ENCODE data around the gene PCMTD2. TPM values are rescaled to one million over a fixed set of nuclear protein-coding genes. Genes with fewer than 3 reads are reported as not detected.

Gene PCMTD2
- total and polyA plus RNA-seq, 2 of the 8 experiments (the other 6 are each of a cell fraction or from before 2014, with no cell fraction given), result 21.4 to 55.1 TPM

DNA sequence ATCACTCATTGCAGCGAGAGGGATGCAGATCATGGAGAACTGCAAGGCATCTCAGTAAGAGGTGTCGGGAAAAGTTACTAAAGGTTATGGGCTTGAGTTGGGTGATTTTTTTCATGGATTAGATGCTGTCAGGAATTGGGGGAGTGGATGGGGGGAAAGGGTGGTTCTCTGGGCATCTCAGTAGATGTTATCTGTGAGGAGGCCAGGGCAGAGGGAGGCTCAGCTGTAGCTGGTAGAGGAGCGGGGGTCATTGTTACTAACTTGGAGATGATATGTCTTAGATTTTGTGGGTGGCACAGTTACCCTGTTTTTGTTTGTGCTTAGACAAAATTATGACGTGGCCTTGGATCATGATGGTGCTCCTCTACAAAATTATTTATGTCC is 2.6 kb upstream of the PCMTD2 start (continued):
- TF ChIP-seq HDAC6 (IDR thresholded peaks at IDR 0.05; ENCODE audit: low read depth, low read length), result no peak
- no peak for TF ChIP-seq KDM5A (IDR thresholded peaks at IDR 0.05; ENCODE audit: low read length)
- no peak for TF ChIP-seq SAP30 (IDR thresholded peaks at IDR 0.05; ENCODE audit: insufficient read depth, insufficient replicate concordance, low read length)
- TF ChIP-seq BACH1 (IDR thresholded peaks at IDR 0.05; ENCODE audit: low read length), result no peak
- TF ChIP-seq PHF8 (conservative IDR thresholded peaks at IDR 0.05; ENCODE audit: low read depth, low read length), result no peak
